Fibroblast of lung (primary cell): ENCODE results near the gene TRAPPC12. TPM values are rescaled to one million over a fixed set of nuclear protein-coding genes. Genes with fewer than 3 reads are reported as not detected.
A peak's percentile ranks its signal among the peaks of the same experiment; 100 is the strongest.

Experiments used
- DNase-seq, 2 donors: peaks; one replicate each; pipeline versions ENCODE4 v3.0.0 to v3.0.0-alpha.2; 2010; ENCODE audit warnings: low read depth in 2 of 2
- H2AFZ ChIP-seq: 2 replicates; pipeline ENCODE4 v1.5.1; 2012; ENCODE audit warnings: low read length, control low read depth, inconsistent platforms
- H3K27ac ChIP-seq: 2 replicates; pipeline ENCODE4 v1.5.1; 2011; ENCODE audit warnings: low read length, control low read depth; ENCODE audit not compliant: insufficient read depth
- H3K27me3 ChIP-seq: 2 replicates; pipeline ENCODE4 v1.5.1; 2011; ENCODE audit warnings: mild to moderate bottlenecking, low read length; ENCODE audit not compliant: control insufficient read depth, insufficient read depth
- H3K36me3 ChIP-seq: 2 replicates; pipeline ENCODE4 v1.5.1; 2011; ENCODE audit warnings: low read length; ENCODE audit not compliant: control insufficient read depth, insufficient read depth
- H3K4me1 ChIP-seq: 2 replicates; pipeline ENCODE4 v1.5.1; 2011; ENCODE audit warnings: low read length; ENCODE audit not compliant: control insufficient read depth, insufficient read depth; ENCODE audit errors: extremely low read depth
- H3K4me2 ChIP-seq: 2 replicates; pipeline ENCODE4 v1.5.1; 2011; ENCODE audit warnings: low read length, control low read depth; ENCODE audit not compliant: insufficient read depth; ENCODE audit errors: extremely low read depth
- H3K4me3 ChIP-seq, 4 experiments: fragments of 200-600 bp in 1 of 4; sonication (generic) in 1 of 4; replicated peaks in 1 of 4; 2 replicates each; pipeline ENCODE4 v1.5.1; 2011 to 2016; ENCODE audit warnings: low read length in 4 of 4, low read depth in 3 of 4, mild to moderate bottlenecking in 3 of 4, control low read depth in 2 of 4, inconsistent platforms in 1 of 4, mixed read lengths in 1 of 4; ENCODE audit not compliant: insufficient read depth in 1 of 4; ENCODE audit errors: control extremely low read depth in 1 of 4
- H3K79me2 ChIP-seq: 2 replicates; pipeline ENCODE4 v1.5.1; 2012; ENCODE audit warnings: mild to moderate bottlenecking, low read length, inconsistent platforms; ENCODE audit not compliant: control insufficient read depth, insufficient read depth
- H3K9ac ChIP-seq: 2 replicates; pipeline ENCODE4 v1.5.1; 2011; ENCODE audit warnings: mild to moderate bottlenecking, low read length, control low read depth; ENCODE audit not compliant: insufficient read depth
- H3K9me3 ChIP-seq: 2 replicates; pipeline ENCODE4 v1.5.1; 2012; ENCODE audit warnings: low read depth, low read length; ENCODE audit not compliant: control insufficient read depth, insufficient read depth
- H4K20me1 ChIP-seq: 2 replicates; pipeline ENCODE4 v1.5.1; 2011; ENCODE audit warnings: low read length; ENCODE audit not compliant: control insufficient read depth, insufficient read depth; ENCODE audit errors: extremely low read depth
- EZH2 ChIP-seq: IDR thresholded peaks from 2 replicates; pipeline ENCODE4 v1.5.1; 2012; ENCODE audit warnings: low read length, control low read depth, mild to moderate bottlenecking; ENCODE audit errors: missing control alignments
- polyA plus RNA-seq, 2 donors: library from polyadenylated mRNA; depleted of rRNA in 1 of 2; stranded (reverse) in 1 of 2; unstranded in 1 of 2; fragments of >200 nt; gene quantifications; 2 replicates each; pipeline ENCODE4 v1.2.1, GENCODE V29; 2011 to 2012; ENCODE audit warnings: missing spikeins in 1 of 2
- total RNA-seq: library from RNA; depleted of rRNA; stranded (reverse); fragments of >200 nt; gene quantifications from 2 replicates; pipeline ENCODE4 v1.2.1, GENCODE V29; 2014
- TF ChIP-seq, protein P1 (sequence below), 2 donors: IDR thresholded peaks in 1 of 2; conservative IDR thresholded peaks in 1 of 2; 1 replicate in 1 of 2; 2 replicates in 1 of 2; pipeline ENCODE4 v1.5.1; 2011 to 2012; ENCODE audit warnings: low read length in 2 of 2, control low read depth in 1 of 2, inconsistent platforms in 1 of 2, low read depth in 1 of 2, mild to moderate bottlenecking in 1 of 2

TRAPPC12 gene
- total and polyA plus RNA-seq, 2 donors (not counting 1 experiment from before 2014, with no cell fraction given) = 33.7 to 53.2 TPM

GRCh38 chr2:3469486-3469885 lies 90.0 kb downstream of the TRAPPC12 start:
- no peak overlapping the region for H3K4me3 ChIP-seq
- no peak for TF ChIP-seq EZH2
- TF ChIP-seq, protein P1, sequence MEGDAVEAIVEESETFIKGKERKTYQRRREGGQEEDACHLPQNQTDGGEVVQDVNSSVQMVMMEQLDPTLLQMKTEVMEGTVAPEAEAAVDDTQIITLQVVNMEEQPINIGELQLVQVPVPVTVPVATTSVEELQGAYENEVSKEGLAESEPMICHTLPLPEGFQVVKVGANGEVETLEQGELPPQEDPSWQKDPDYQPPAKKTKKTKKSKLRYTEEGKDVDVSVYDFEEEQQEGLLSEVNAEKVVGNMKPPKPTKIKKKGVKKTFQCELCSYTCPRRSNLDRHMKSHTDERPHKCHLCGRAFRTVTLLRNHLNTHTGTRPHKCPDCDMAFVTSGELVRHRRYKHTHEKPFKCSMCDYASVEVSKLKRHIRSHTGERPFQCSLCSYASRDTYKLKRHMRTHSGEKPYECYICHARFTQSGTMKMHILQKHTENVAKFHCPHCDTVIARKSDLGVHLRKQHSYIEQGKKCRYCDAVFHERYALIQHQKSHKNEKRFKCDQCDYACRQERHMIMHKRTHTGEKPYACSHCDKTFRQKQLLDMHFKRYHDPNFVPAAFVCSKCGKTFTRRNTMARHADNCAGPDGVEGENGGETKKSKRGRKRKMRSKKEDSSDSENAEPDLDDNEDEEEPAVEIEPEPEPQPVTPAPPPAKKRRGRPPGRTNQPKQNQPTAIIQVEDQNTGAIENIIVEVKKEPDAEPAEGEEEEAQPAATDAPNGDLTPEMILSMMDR (conservative IDR thresholded peaks at IDR 0.05 in 1 of 2, IDR thresholded peaks at IDR 0.05 in 1 of 2; ENCODE audit: low read depth in 1 of 2, low read length in 2 of 2) = no peak
- no peaks in the 10 kb centered on the region for H3K79me2 ChIP-seq
- H4K20me1 ChIP-seq = no peaks in the 10 kb centered on the region
- H3K36me3 ChIP-seq = peaks cover 25% of the 10 kb centered on the region
- no peaks in the 10 kb centered on the region for H3K9me3 ChIP-seq
- H2AFZ ChIP-seq = no peak overlapping the region
- no peak for DNase-seq
- no peak overlapping the region for H3K9ac ChIP-seq
- peaks cover 22% of the 10 kb centered on the region for H3K4me1 ChIP-seq
- no peak overlapping the region for H3K27ac ChIP-seq
- H3K4me2 ChIP-seq = no peak overlapping the region
- H3K27me3 ChIP-seq = no peaks in the 10 kb centered on the region

DNA sequence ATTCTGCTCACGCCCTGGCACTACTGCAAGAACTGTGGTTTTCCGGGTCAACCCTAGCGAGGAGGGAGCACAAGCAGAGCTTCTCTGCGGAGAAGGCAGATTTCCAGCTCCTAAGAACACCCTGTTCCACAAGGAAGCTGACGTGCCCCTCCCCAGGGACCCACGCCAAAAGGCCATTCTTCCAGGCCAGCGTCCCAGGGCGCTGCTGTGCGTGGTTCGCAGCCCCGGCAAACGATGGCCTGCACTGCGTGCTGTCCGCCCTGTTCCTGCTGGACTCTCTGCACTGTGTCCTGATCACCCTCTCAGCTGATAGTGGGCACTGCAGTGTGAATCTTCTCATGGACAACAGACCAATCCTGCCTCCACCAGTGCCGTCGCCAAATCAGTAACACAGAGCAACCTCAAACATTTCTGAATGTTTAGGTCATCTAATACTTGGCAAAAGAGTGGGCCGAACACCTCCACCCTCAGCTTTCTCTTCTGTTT lies 90.7 kb downstream of the TRAPPC12 start:
- peak overlapping the region; percentile 67 for H3K4me2 ChIP-seq
- no peak overlapping the region for H3K4me3 ChIP-seq
- H3K9ac ChIP-seq = peak overlapping the region; percentile 37
- no peaks in the 10 kb centered on the region for H3K79me2 ChIP-seq
- no peaks in the 10 kb centered on the region for H4K20me1 ChIP-seq
- no peaks in the 10 kb centered on the region for H3K9me3 ChIP-seq
- peaks cover 19% of the 10 kb centered on the region for H3K36me3 ChIP-seq
- H2AFZ ChIP-seq = peak overlapping the region; percentile 21
- H3K27ac ChIP-seq = peak overlapping the region; percentile 68
- no peaks in the 10 kb centered on the region for H3K27me3 ChIP-seq
- TF ChIP-seq EZH2 = no peak
- TF ChIP-seq, protein P1 (conservative IDR thresholded peaks at IDR 0.05 in 1 of 2, IDR thresholded peaks at IDR 0.05 in 1 of 2; ENCODE audit: low read depth in 1 of 2, low read length in 2 of 2) = no peak
- peak; percentile 95 to 98 for DNase-seq
- peaks cover 21% of the 10 kb centered on the region for H3K4me1 ChIP-seq

GRCh38 chr2:3470856-3471737 lies 91.6 kb downstream of the TRAPPC12 start:
- TF ChIP-seq, protein P1 (conservative IDR thresholded peaks at IDR 0.05 in 1 of 2, IDR thresholded peaks at IDR 0.05 in 1 of 2; ENCODE audit: low read depth in 1 of 2, low read length in 2 of 2) = no peak
- no peak for TF ChIP-seq EZH2
- peak; percentile 22 to 24 for DNase-seq
- Histone ChIP-seq H3K79me2 (no peaks in the 10 kb centered on the region), H3K9ac (no peak overlapping the region), H3K27me3 (no peaks in the 10 kb centered on the region), H3K4me2 (no peak overlapping the region), H4K20me1 (no peaks in the 10 kb centered on the region), H3K4me1 (peaks cover 15% of the 10 kb centered on the region), H3K9me3 (no peaks in the 10 kb centered on the region), H3K36me3 (peaks cover 19% of the 10 kb centered on the region), H3K27ac (no peak overlapping the region), H3K4me3 (no peak overlapping the region), H2AFZ (no peak overlapping the region)
